CD4-positive, alpha-beta T cell (primary cell): ENCODE measurements around the gene NLE1. TPM values are rescaled to one million over a fixed set of nuclear protein-coding genes. Genes with fewer than 3 reads are reported as not detected.

Experiments used
- ATAC-seq: fragments of 200-7000 bp; cut with Tn5 transposase; one replicate; pipeline ENCODE4 v1.10.0; 2022; ENCODE audit warnings: mild to moderate bottlenecking; ENCODE audit not compliant: poor library complexity
- CTCF ChIA-PET: fragments of 350-600 bp; sonication (Branson Sonifier 250); formaldehyde crosslinking; loops from one replicate; lab custom pipeline; 2021; ENCODE audit warnings: antibody characterized with exemption, inconsistent platforms; lab: Charles Lee
- POLR2A ChIA-PET: fragments of 350-600 bp; sonication (Branson Sonifier 250); formaldehyde crosslinking; loops from one replicate; lab custom pipeline; 2021; ENCODE audit warnings: antibody characterized with exemption, inconsistent platforms; lab: Charles Lee
- DNase-seq, 14 experiments: peaks; one replicate each; pipeline ENCODE4 v3.0.0-alpha.2; 2013 to 2020; ENCODE audit warnings: mixed read lengths in 2 of 14
- H3K27ac ChIP-seq, 2 donors: one replicate each; pipeline versions ENCODE4 v1.5.1 to v1.7.0; 2013; ENCODE audit warnings: low read length in 2 of 2, low read depth in 1 of 2, mild to moderate bottlenecking in 1 of 2
- H3K27me3 ChIP-seq, 2 experiments: 1 replicate in 1 of 2; 2 replicates in 1 of 2; pipeline versions ENCODE4 v1.6.1 to v1.7.0; 2013; ENCODE audit warnings: low read length in 2 of 2, control low read depth in 1 of 2, mild to moderate bottlenecking in 1 of 2, moderate library complexity in 1 of 2; ENCODE audit not compliant: insufficient read depth in 2 of 2, control insufficient read depth in 1 of 2
- H3K36me3 ChIP-seq: one replicate; pipeline ENCODE4 v1.6.1; 2013; ENCODE audit warnings: low read length, control low read depth; ENCODE audit not compliant: insufficient read depth
- H3K4me1 ChIP-seq: one replicate; pipeline ENCODE4 v1.6.1; 2013; ENCODE audit warnings: low read length, control low read depth; ENCODE audit not compliant: insufficient read depth
- H3K4me3 ChIP-seq: one replicate; pipeline ENCODE4 v1.5.1; 2013; ENCODE audit warnings: mild to moderate bottlenecking, low read length, moderate library complexity
- H3K9me3 ChIP-seq, 2 experiments: 1 replicate in 1 of 2; 2 replicates in 1 of 2; pipeline versions ENCODE4 v1.6.1 to v1.7.0; 2013; ENCODE audit warnings: low read length in 2 of 2, mild to moderate bottlenecking in 2 of 2, control low read depth in 1 of 2, moderate library complexity in 1 of 2; ENCODE audit not compliant: control insufficient read depth in 1 of 2, insufficient read depth in 1 of 2
- H3K27ac Mint-ChIP-seq: one replicate; pipeline ENCODE4 v1.8.0; 2020; ENCODE audit warnings: mixed read lengths
- H3K27me3 Mint-ChIP-seq: one replicate; pipeline ENCODE4 v1.8.0; 2021; ENCODE audit warnings: mixed read lengths
- H3K36me3 Mint-ChIP-seq: one replicate; pipeline ENCODE4 v1.8.0; 2021; ENCODE audit warnings: low read depth, mixed read lengths
- H3K4me1 Mint-ChIP-seq: one replicate; pipeline ENCODE4 v1.8.0; 2021; ENCODE audit warnings: low read depth, mixed read lengths
- H3K4me3 Mint-ChIP-seq: one replicate; pipeline ENCODE4 v1.8.0; 2020; ENCODE audit warnings: mild to moderate bottlenecking, mixed read lengths
- H3K9me3 Mint-ChIP-seq: one replicate; pipeline ENCODE4 v1.8.0; 2020; ENCODE audit warnings: mixed read lengths
- CTCF ChIP-seq: fragments of 200-600 bp; IDR thresholded peaks from one replicate; pipeline ENCODE4 v1.8.0; 2022; ENCODE audit warnings: antibody characterized with exemption, mild to moderate bottlenecking
- intact Hi-C, 2 experiments: fragments of 100-400 bp; cut with DNase I in 1 of 2; cut with micrococcal nuclease in 1 of 2; formaldehyde crosslinking; loops; one replicate each; pipeline versions ENCODE4 v1.15.1 to v1.9.0; 2023 to 2025; cut with DNase I, micrococcal nuclease
- total RNA-seq, 174 experiments: library from RNA in 2 of 174; stranded (reverse) in 2 of 174; gene quantifications; one replicate each; pipeline ENCODE4 v1.2.3 and lab custom pipeline; 2021 to 2026

The NLE1 gene
- total RNA-seq, 2 experiments from 2014 or later = 8.9 to 9.5 TPM

- TF ChIP-seq CTCF = no peak
- Mint-ChIP-seq H3K9me3 (no peaks in the 10 kb centered on the region), H3K4me1 (peaks cover 90% of the 10 kb centered on the region), H3K36me3 (no peaks in the 10 kb centered on the region), H3K27ac (peak overlapping the region; percentile 90), H3K4me3 (peak overlapping the region; percentile 76), H3K27me3 (no peaks in the 10 kb centered on the region)
- DNase-seq (peak in 2 of 14 experiments; percentile 26 to 53), ATAC-seq (peak; percentile 61)
- no peak overlapping the region for H3K27ac ChIP-seq
- intact Hi-C loops = no loop called here
- ChIA-PET POLR2A (interaction anchor here (0.6 to 3.3 kb wide), 13 partner anchors 22 to 391 kb away, joined by 3 to 40 read pairs (median 3); partner anchors contain the start of genes SLFN12L and SLFN5), CTCF (interaction anchor here (0.7 to 1.5 kb wide), 3 partner anchors 8 to 351 kb away, joined by 3 to 4 read pairs (median 4); no protein-coding TSS in a partner anchor)
- H3K9me3 ChIP-seq = no peaks in the 10 kb centered on the region
- H3K36me3 ChIP-seq = no peaks in the 10 kb centered on the region
- H3K27me3 ChIP-seq = no peaks in the 10 kb centered on the region
- no peak overlapping the region for H3K4me3 ChIP-seq
- H3K4me1 ChIP-seq = peaks cover 28% of the 10 kb centered on the region
Observed at GRCh38 chr17:35188111-35188510, 46.0 kb upstream of the NLE1 start.

GRCh38 chr17:35187481-35187880 lies 45.4 kb upstream of the NLE1 start:
- Histone ChIP-seq H3K9me3 (no peaks in the 10 kb centered on the region), H3K27ac (no peak overlapping the region), H3K4me1 (peaks cover 26% of the 10 kb centered on the region), H3K27me3 (no peaks in the 10 kb centered on the region), H3K36me3 (no peaks in the 10 kb centered on the region), H3K4me3 (no peak overlapping the region)
- Mint-ChIP-seq H3K9me3 (no peaks in the 10 kb centered on the region), H3K36me3 (no peaks in the 10 kb centered on the region), H3K27me3 (no peaks in the 10 kb centered on the region), H3K4me3 (peak overlapping the region; percentile 76), H3K27ac (peak overlapping the region; percentile 90), H3K4me1 (peaks cover 90% of the 10 kb centered on the region)
- intact Hi-C loops = no loop called here
- ATAC-seq (no peak), DNase-seq (no peak)
- ChIA-PET CTCF (interaction anchor here (1.1 to 1.5 kb wide), 2 partner anchors 9 to 30 kb away, joined by 4 read pairs; no protein-coding TSS in a partner anchor), POLR2A (interaction anchor here (0.5 to 3.3 kb wide), 9 partner anchors 26 to 392 kb away, joined by 3 to 40 read pairs (median 4); partner anchors contain the start of gene SLFN5)
- TF ChIP-seq CTCF = no peak

- Histone ChIP-seq H3K36me3 (no peaks in the 10 kb centered on the region), H3K4me3 (no peak overlapping the region), H3K27ac (no peak overlapping the region), H3K27me3 (no peaks in the 10 kb centered on the region), H3K4me1 (peaks cover 31% of the 10 kb centered on the region), H3K9me3 (no peaks in the 10 kb centered on the region)
- Mint-ChIP-seq H3K4me3 (no peak overlapping the region), H3K36me3 (no peaks in the 10 kb centered on the region), H3K27ac (no peak overlapping the region), H3K9me3 (no peaks in the 10 kb centered on the region), H3K27me3 (no peaks in the 10 kb centered on the region), H3K4me1 (peaks cover 86% of the 10 kb centered on the region)
- DNase-seq = peak in 1 of 14 experiments; percentile 25
- POLR2A ChIA-PET = interaction anchor here (0.7 to 1.0 kb wide), 2 partner anchors 28 to 57 kb away, joined by 3 to 5 read pairs; partner anchors contain the start of gene SLFN5
- intact Hi-C loops = no loop called here
- no peak for TF ChIP-seq CTCF
- ATAC-seq = no peak
- CTCF ChIA-PET = interaction anchor here (0.9 kb wide), 1 partner anchor 25 kb away, joined by 3 read pairs; no protein-coding TSS in a partner anchor
Observed at GRCh38 chr17:35185849-35186248, 43.7 kb upstream of the NLE1 start.
